IMR-90 (cell line): Measurements from ENCODE around the gene GRB10.

ENCODE experiments used
- CTCF ChIP-seq: conservative IDR thresholded peaks from 2 replicates; pipeline ENCODE4 v1.5.1; 2012; ENCODE audit warnings: mild to moderate bottlenecking, low read depth, low read length, improper control_type of control experiment
- MXI1 ChIP-seq: IDR thresholded peaks from 2 replicates; pipeline ENCODE4 v1.6.1; 2012; ENCODE audit warnings: low read depth, mild to moderate bottlenecking, low read length, moderate library complexity, borderline replicate concordance

GRCh38 chr7:50821457-50822008 lies 38.8 kb upstream of the GRB10 start:
- TF ChIP-seq MXI1 (no peak), CTCF (no peak)
